ENCODE results near the gene CATSPERZ. TPM values are rescaled to one million over a fixed set of nuclear protein-coding genes. Genes with fewer than 3 reads are reported as not detected.
"Not testable (repeated sequence)": the region's sequence is repeated elsewhere in the genome, so short reads cannot be mapped to it uniquely, and the experiment has no call there.

Gene CATSPERZ
- total and polyA plus RNA-seq, 2 experiments from 2014 or later = not detected

GRCh38 chr11:64320556-64320955, 20.4 kb downstream of the CATSPERZ start:
- 98 to 100% methylated on average over 7 of the region's 7 CpGs for WGBS, 2 experiments (ENCODE audit: low coverage in 1 of 2, low lambda C conversion rate in 2 of 2, missing lambda C conversion rate in 2 of 2)
- H3K9ac ChIP-seq = no peak overlapping the region
- TF ChIP-seq EZH2phosphoT487 (IDR thresholded peaks at IDR 0.05; ENCODE audit: insufficient read depth, low read depth) (no peak), EZH2 (IDR thresholded peaks at IDR 0.05; ENCODE audit: insufficient read depth, poor library complexity, severe bottlenecking) (no peak)
- 0 out of 2 replicates have a peak, but pooled peaks cover 4% of the 10 kb centered on the region for H3K36me3 ChIP-seq (ENCODE audit: low read depth)
- H4K20me1 ChIP-seq (ENCODE audit: insufficient read depth) = no peaks in the 10 kb centered on the region
- H2AFZ ChIP-seq = no peak overlapping the region
- no peaks in the 10 kb centered on the region for H3K9me3 ChIP-seq (ENCODE audit: low read depth)
- peaks cover 14% of the 10 kb centered on the region for H3K4me1 ChIP-seq (ENCODE audit: insufficient read depth)
- in situ Hi-C loops (cut with MboI) = no loop called here
- H3F3A ChIP-seq (ENCODE audit: insufficient read depth) = no peaks in the 10 kb centered on the region
- no peak overlapping the region for H3K4me2 ChIP-seq (ENCODE audit: unreplicated experiment)
- H3K79me2 ChIP-seq (ENCODE audit: insufficient read depth) = peaks cover 38% of the 10 kb centered on the region
- no peak overlapping the region for H3K27ac ChIP-seq
- no peaks in the 10 kb centered on the region for H3K27me3 ChIP-seq (replicated peaks; ENCODE audit: insufficient read depth)
- no peak overlapping the region for H3K4me3 ChIP-seq
- H3K9me2 ChIP-seq (ENCODE audit: insufficient read depth) = no peaks in the 10 kb centered on the region
- DNase-seq = no peak

DNA sequence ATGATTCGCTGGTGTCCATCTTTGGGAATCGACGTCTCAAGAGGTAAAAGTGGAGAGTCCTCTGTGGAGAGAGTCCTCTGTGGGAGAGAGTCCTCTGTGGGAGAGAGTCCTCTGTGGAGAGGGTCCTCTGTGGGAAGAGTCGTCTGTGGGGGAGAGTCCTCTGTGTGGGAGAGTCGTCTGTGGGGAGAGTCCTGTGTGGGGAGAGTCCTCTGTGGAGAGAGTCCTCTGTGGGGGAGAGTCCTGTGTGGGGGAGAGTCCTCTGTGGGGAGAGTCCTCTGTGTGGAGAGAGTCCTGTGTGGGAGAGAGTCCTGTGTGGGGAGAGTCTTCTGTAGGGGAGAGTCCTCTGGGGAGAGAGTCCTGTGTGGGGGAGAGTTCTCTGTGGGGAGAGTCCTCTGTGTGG, 20.9 kb downstream of the CATSPERZ start:
- in situ Hi-C loops (cut with MboI) = no loop called here
- Histone ChIP-seq H3K27me3 (replicated peaks; ENCODE audit: insufficient read depth) (no peaks in the 10 kb centered on the region), H3K9ac (no peak overlapping the region), H3K9me2 (ENCODE audit: insufficient read depth) (no peaks in the 10 kb centered on the region), H3F3A (ENCODE audit: insufficient read depth) (no peaks in the 10 kb centered on the region), H3K4me1 (ENCODE audit: insufficient read depth) (peaks cover 14% of the 10 kb centered on the region), H3K27ac (no peak overlapping the region), H3K4me2 (ENCODE audit: unreplicated experiment) (no peak overlapping the region), H2AFZ (no peak overlapping the region), H3K79me2 (ENCODE audit: insufficient read depth) (peaks cover 33% of the 10 kb centered on the region), H3K4me3 (no peak overlapping the region), H3K36me3 (ENCODE audit: low read depth) (0 out of 2 replicates have a peak, but pooled peaks cover 4% of the 10 kb centered on the region), H4K20me1 (ENCODE audit: insufficient read depth) (no peaks in the 10 kb centered on the region), H3K9me3 (ENCODE audit: low read depth) (no peaks in the 10 kb centered on the region)
- TF ChIP-seq EZH2phosphoT487 (IDR thresholded peaks at IDR 0.05; ENCODE audit: insufficient read depth, low read depth) (no peak), EZH2 (IDR thresholded peaks at IDR 0.05; ENCODE audit: insufficient read depth, poor library complexity, severe bottlenecking) (no peak)
- no peak for DNase-seq
- 97 to 100% methylated on average over 5 of the region's 5 CpGs for WGBS, 2 experiments (ENCODE audit: low coverage in 1 of 2, low lambda C conversion rate in 2 of 2, missing lambda C conversion rate in 2 of 2)

GRCh38 chr11:64321533-64321932, 21.4 kb downstream of the CATSPERZ start:
- no peaks in the 10 kb centered on the region for H3K9me2 ChIP-seq (ENCODE audit: insufficient read depth)
- TF ChIP-seq EZH2phosphoT487 (IDR thresholded peaks at IDR 0.05; ENCODE audit: insufficient read depth, low read depth) = no peak
- TF ChIP-seq EZH2 (IDR thresholded peaks at IDR 0.05; ENCODE audit: insufficient read depth, poor library complexity, severe bottlenecking) = no peak
- H3F3A ChIP-seq (ENCODE audit: insufficient read depth) = no peaks in the 10 kb centered on the region
- DNase-seq = no peak
- H3K27ac ChIP-seq = no peak overlapping the region
- peaks cover 28% of the 10 kb centered on the region for H3K79me2 ChIP-seq (ENCODE audit: insufficient read depth)
- H4K20me1 ChIP-seq (ENCODE audit: insufficient read depth) = no peaks in the 10 kb centered on the region
- H3K4me2 ChIP-seq (ENCODE audit: unreplicated experiment) = no peak overlapping the region
- H3K27me3 ChIP-seq (replicated peaks; ENCODE audit: insufficient read depth) = no peaks in the 10 kb centered on the region
- in situ Hi-C loops (cut with MboI) = no loop called here
- H3K9ac ChIP-seq = no peak overlapping the region
- H3K9me3 ChIP-seq (ENCODE audit: low read depth) = no peaks in the 10 kb centered on the region
- peaks cover 11% of the 10 kb centered on the region for H3K4me1 ChIP-seq (ENCODE audit: insufficient read depth)
- H2AFZ ChIP-seq = no peak overlapping the region
- H3K4me3 ChIP-seq = no peak overlapping the region
- H3K36me3 ChIP-seq (ENCODE audit: low read depth) = 0 out of 2 replicates have a peak, but pooled peaks cover 4% of the 10 kb centered on the region
- WGBS, 2 experiments (ENCODE audit: low coverage in 1 of 2, low lambda C conversion rate in 2 of 2, missing lambda C conversion rate in 2 of 2) = 89% methylated on average over 5 of the region's 5 CpGs

DNA sequence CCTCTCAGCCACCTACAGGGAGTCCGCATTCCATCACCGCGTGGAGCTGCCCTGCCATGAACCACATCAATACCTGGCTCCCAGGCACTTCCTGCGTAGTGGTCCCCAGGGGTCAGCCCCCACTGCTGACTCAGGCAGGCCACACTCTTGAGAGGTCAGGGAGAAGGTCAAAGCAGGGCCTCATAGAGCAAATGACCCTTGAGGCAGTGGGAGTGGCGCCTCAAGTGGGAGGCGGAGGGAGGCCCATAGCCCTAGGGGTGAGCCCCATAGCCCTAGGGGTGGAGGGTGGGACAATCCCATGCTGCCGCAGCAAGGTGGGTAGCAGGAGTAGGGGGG, 22.7 kb downstream of the CATSPERZ start:
- Histone ChIP-seq H3K4me2 (ENCODE audit: unreplicated experiment) (no peak overlapping the region), H2AFZ (no peak overlapping the region), H3K79me2 (ENCODE audit: insufficient read depth) (peaks cover 20% of the 10 kb centered on the region), H3F3A (ENCODE audit: insufficient read depth) (no peaks in the 10 kb centered on the region), H3K4me3 (no peak overlapping the region), H3K36me3 (ENCODE audit: low read depth) (0 out of 2 replicates have a peak, but pooled peaks cover 4% of the 10 kb centered on the region), H3K9ac (no peak overlapping the region), H3K27ac (no peak overlapping the region), H3K9me2 (ENCODE audit: insufficient read depth) (no peaks in the 10 kb centered on the region), H3K4me1 (ENCODE audit: insufficient read depth) (peaks cover 9% of the 10 kb centered on the region), H3K9me3 (ENCODE audit: low read depth) (no peaks in the 10 kb centered on the region), H3K27me3 (replicated peaks; ENCODE audit: insufficient read depth) (no peaks in the 10 kb centered on the region), H4K20me1 (ENCODE audit: insufficient read depth) (no peaks in the 10 kb centered on the region)
- in situ Hi-C loops (cut with MboI) = no loop called here
- WGBS, 2 experiments (ENCODE audit: low coverage in 1 of 2, low lambda C conversion rate in 2 of 2, missing lambda C conversion rate in 2 of 2) = 86 to 90% methylated on average over 6 to 7 of the region's 7 CpGs
- no peak for DNase-seq
- no peak for TF ChIP-seq EZH2phosphoT487 (IDR thresholded peaks at IDR 0.05; ENCODE audit: insufficient read depth, low read depth)
- TF ChIP-seq EZH2 (IDR thresholded peaks at IDR 0.05; ENCODE audit: insufficient read depth, poor library complexity, severe bottlenecking) = no peak

DNA sequence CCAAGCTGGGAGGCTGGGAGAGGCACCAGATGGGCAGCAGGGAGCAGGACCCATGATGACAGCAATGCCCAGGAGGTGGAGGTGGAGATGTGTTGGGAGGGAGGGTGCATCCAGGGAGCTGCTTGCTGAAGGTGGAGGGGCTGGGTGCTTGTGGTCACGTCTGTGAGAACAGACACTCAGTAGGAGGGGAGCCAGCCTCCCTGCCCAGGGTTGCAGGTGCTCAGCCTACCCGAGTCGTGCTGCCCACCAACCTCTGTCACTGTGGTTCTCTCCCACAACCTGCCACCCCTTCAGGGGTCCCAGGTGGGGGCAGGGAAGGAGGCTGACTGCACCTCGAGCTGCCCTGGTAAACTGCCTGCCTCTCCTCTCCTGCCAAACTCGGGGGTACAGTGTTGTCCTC, 23.2 kb downstream of the CATSPERZ start:
- Histone ChIP-seq H3K4me1 (ENCODE audit: insufficient read depth) (peaks cover 9% of the 10 kb centered on the region), H3K4me3 (no peak overlapping the region), H3K4me2 (ENCODE audit: unreplicated experiment) (no peak overlapping the region), H3K9ac (no peak overlapping the region), H3K9me3 (ENCODE audit: low read depth) (no peaks in the 10 kb centered on the region), H3K27ac (no peak overlapping the region), H2AFZ (no peak overlapping the region), H3K27me3 (replicated peaks; ENCODE audit: insufficient read depth) (no peaks in the 10 kb centered on the region), H4K20me1 (ENCODE audit: insufficient read depth) (no peaks in the 10 kb centered on the region), H3K36me3 (ENCODE audit: low read depth) (0 out of 2 replicates have a peak, but pooled peaks cover 4% of the 10 kb centered on the region), H3K79me2 (ENCODE audit: insufficient read depth) (peaks cover 18% of the 10 kb centered on the region), H3K9me2 (ENCODE audit: insufficient read depth) (no peaks in the 10 kb centered on the region), H3F3A (ENCODE audit: insufficient read depth) (no peaks in the 10 kb centered on the region)
- in situ Hi-C loops (cut with MboI) = no loop called here
- DNase-seq = no peak
- TF ChIP-seq EZH2 (IDR thresholded peaks at IDR 0.05; ENCODE audit: insufficient read depth, poor library complexity, severe bottlenecking) = no peak
- no peak for TF ChIP-seq EZH2phosphoT487 (IDR thresholded peaks at IDR 0.05; ENCODE audit: insufficient read depth, low read depth)
- WGBS, 2 experiments (ENCODE audit: low coverage in 1 of 2, low lambda C conversion rate in 2 of 2, missing lambda C conversion rate in 2 of 2) = 62 to 63% methylated on average over 5 of the region's 5 CpGs

GRCh38 chr11:64323984-64324383, 23.8 kb downstream of the CATSPERZ start:
- H3K36me3 ChIP-seq (ENCODE audit: low read depth); DNase-seq; H3K27me3 ChIP-seq (replicated peaks; ENCODE audit: insufficient read depth); H3F3A ChIP-seq (ENCODE audit: insufficient read depth); H2AFZ ChIP-seq; H3K4me2 ChIP-seq (ENCODE audit: unreplicated experiment); H3K9me2 ChIP-seq (ENCODE audit: insufficient read depth); H4K20me1 ChIP-seq (ENCODE audit: insufficient read depth); H3K9ac ChIP-seq; H3K4me3 ChIP-seq; in situ Hi-C loops (cut with MboI); H3K4me1 ChIP-seq (ENCODE audit: insufficient read depth); H3K9me3 ChIP-seq (ENCODE audit: low read depth); H3K27ac ChIP-seq: not testable (repeated sequence)
- 90 to 93% methylated on average over 4 of the region's 4 CpGs for WGBS, 2 experiments (ENCODE audit: low coverage in 1 of 2, low lambda C conversion rate in 2 of 2, missing lambda C conversion rate in 2 of 2)
- peaks cover 12% of the 10 kb centered on the region for H3K79me2 ChIP-seq (ENCODE audit: insufficient read depth)
